ENCODE measurements around the gene DCN.

The DCN gene

GRCh38 chr12:91183551-91183950, 934 bp upstream of the DCN start:
- Histone ChIP-seq H2AFZ (ENCODE audit: low read length) (no peak overlapping the region), H3K36me3 (ENCODE audit: insufficient read depth, low read length) (no peaks in the 10 kb centered on the region), H3K9me3 (ENCODE audit: low read length) (no peaks in the 10 kb centered on the region), H3K27me3 (ENCODE audit: insufficient read depth, low read length) (no peaks in the 10 kb centered on the region), H3K27ac (ENCODE audit: low read depth, low read length, poor library complexity, severe bottlenecking) (no peak overlapping the region), H3F3A (ENCODE audit: insufficient read depth, low read length) (no peaks in the 10 kb centered on the region), H3K4me3 (ENCODE audit: low read depth, low read length, poor library complexity, severe bottlenecking) (no peak overlapping the region), H3K9me2 (ENCODE audit: low read depth, low read length) (no peaks in the 10 kb centered on the region), H3K4me2 (ENCODE audit: low read length) (no peak overlapping the region), H3K4me1 (ENCODE audit: insufficient read depth, low read length, severe bottlenecking) (no peaks in the 10 kb centered on the region), H3K9ac (ENCODE audit: low read length) (no peak overlapping the region), H4K20me1 (ENCODE audit: insufficient read depth, low read length) (no peaks in the 10 kb centered on the region), H3K79me2 (ENCODE audit: insufficient read depth, low read length) (no peaks in the 10 kb centered on the region)
- TF ChIP-seq, protein P1, sequence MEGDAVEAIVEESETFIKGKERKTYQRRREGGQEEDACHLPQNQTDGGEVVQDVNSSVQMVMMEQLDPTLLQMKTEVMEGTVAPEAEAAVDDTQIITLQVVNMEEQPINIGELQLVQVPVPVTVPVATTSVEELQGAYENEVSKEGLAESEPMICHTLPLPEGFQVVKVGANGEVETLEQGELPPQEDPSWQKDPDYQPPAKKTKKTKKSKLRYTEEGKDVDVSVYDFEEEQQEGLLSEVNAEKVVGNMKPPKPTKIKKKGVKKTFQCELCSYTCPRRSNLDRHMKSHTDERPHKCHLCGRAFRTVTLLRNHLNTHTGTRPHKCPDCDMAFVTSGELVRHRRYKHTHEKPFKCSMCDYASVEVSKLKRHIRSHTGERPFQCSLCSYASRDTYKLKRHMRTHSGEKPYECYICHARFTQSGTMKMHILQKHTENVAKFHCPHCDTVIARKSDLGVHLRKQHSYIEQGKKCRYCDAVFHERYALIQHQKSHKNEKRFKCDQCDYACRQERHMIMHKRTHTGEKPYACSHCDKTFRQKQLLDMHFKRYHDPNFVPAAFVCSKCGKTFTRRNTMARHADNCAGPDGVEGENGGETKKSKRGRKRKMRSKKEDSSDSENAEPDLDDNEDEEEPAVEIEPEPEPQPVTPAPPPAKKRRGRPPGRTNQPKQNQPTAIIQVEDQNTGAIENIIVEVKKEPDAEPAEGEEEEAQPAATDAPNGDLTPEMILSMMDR (IDR thresholded peaks at IDR 0.05; ENCODE audit: low read length): no peak
- no peak for TF ChIP-seq EZH2 (IDR thresholded peaks at IDR 0.05; ENCODE audit: borderline replicate concordance, low read length)

DNA sequence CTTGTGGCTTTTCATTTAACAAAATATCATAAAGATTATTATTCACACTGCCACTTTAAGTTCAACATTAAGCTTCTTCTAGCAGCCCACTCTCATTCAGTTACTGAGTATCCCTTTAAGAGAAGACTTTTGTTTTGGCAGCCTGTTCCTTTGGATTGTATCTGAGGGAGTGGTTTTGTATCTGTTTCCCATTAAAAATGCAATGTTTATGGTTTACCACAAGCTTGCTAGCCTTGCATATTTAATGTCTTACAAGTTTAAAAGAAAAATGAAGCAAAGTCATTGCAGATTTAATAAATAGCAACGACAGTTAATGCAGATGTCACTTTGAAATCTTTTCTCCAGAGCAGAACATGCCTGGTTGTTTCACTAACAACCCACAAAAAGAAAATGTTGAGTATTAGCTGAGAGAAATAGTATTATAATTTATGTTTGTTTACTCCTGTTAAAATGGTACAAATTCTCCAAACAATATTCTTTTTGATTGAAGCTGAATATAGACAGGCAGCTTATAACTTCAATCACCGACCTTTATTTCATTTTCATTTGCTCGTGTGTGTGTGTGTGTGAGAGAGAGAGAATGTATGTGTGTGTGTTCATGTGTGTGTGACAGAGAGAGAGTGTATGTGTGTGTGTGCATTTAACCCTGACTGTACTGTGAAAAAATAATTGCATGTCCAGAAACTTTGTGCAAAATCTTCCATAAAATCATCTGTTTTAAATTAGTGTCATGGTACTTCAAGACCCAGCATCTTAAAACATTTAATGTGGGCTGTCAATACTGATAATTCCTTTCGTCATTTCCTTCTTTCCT, 1.8 kb downstream of the DCN start:
- H3K36me3 ChIP-seq (ENCODE audit: insufficient read depth, low read length): no peaks in the 10 kb centered on the region
- H3F3A ChIP-seq (ENCODE audit: insufficient read depth, low read length): no peaks in the 10 kb centered on the region
- no peak overlapping the region for H3K4me3 ChIP-seq (ENCODE audit: low read depth, low read length, poor library complexity, severe bottlenecking)
- no peak overlapping the region for H2AFZ ChIP-seq (ENCODE audit: low read length)
- H3K9me3 ChIP-seq (ENCODE audit: low read length): no peaks in the 10 kb centered on the region
- H4K20me1 ChIP-seq (ENCODE audit: insufficient read depth, low read length): no peaks in the 10 kb centered on the region
- H3K27me3 ChIP-seq (ENCODE audit: insufficient read depth, low read length): no peaks in the 10 kb centered on the region
- no peaks in the 10 kb centered on the region for H3K9me2 ChIP-seq (ENCODE audit: low read depth, low read length)
- no peak for TF ChIP-seq EZH2 (IDR thresholded peaks at IDR 0.05; ENCODE audit: borderline replicate concordance, low read length)
- TF ChIP-seq, protein P1 (IDR thresholded peaks at IDR 0.05; ENCODE audit: low read length): no peak
- no peaks in the 10 kb centered on the region for H3K4me1 ChIP-seq (ENCODE audit: insufficient read depth, low read length, severe bottlenecking)
- H3K27ac ChIP-seq (ENCODE audit: low read depth, low read length, poor library complexity, severe bottlenecking): no peak overlapping the region
- H3K79me2 ChIP-seq (ENCODE audit: insufficient read depth, low read length): no peaks in the 10 kb centered on the region
- no peak overlapping the region for H3K9ac ChIP-seq (ENCODE audit: low read length)
- no peak overlapping the region for H3K4me2 ChIP-seq (ENCODE audit: low read length)

- Histone ChIP-seq H3K36me3 (ENCODE audit: insufficient read depth, low read length) (no peaks in the 10 kb centered on the region), H3F3A (ENCODE audit: insufficient read depth, low read length) (no peaks in the 10 kb centered on the region), H4K20me1 (ENCODE audit: insufficient read depth, low read length) (no peaks in the 10 kb centered on the region), H3K4me3 (ENCODE audit: low read depth, low read length, poor library complexity, severe bottlenecking) (no peak overlapping the region), H3K4me2 (ENCODE audit: low read length) (no peak overlapping the region), H3K4me1 (ENCODE audit: insufficient read depth, low read length, severe bottlenecking) (no peaks in the 10 kb centered on the region), H3K79me2 (ENCODE audit: insufficient read depth, low read length) (no peaks in the 10 kb centered on the region), H3K9ac (ENCODE audit: low read length) (no peak overlapping the region), H3K9me2 (ENCODE audit: low read depth, low read length) (no peaks in the 10 kb centered on the region), H3K27ac (ENCODE audit: low read depth, low read length, poor library complexity, severe bottlenecking) (no peak overlapping the region), H2AFZ (ENCODE audit: low read length) (no peak overlapping the region), H3K27me3 (ENCODE audit: insufficient read depth, low read length) (no peaks in the 10 kb centered on the region), H3K9me3 (ENCODE audit: low read length) (no peaks in the 10 kb centered on the region)
- TF ChIP-seq EZH2 (IDR thresholded peaks at IDR 0.05; ENCODE audit: borderline replicate concordance, low read length): no peak
- TF ChIP-seq, protein P1 (IDR thresholded peaks at IDR 0.05; ENCODE audit: low read length): no peak
These were observed 2.6 kb downstream of the DCN start for GRCh38 chr12:91179966-91180561.
